ENCODE data around the gene CDC73. TPM values are rescaled to one million over a fixed set of nuclear protein-coding genes. Genes with fewer than 3 reads are reported as not detected.

CDC73 gene
- total RNA-seq, 4 donors from 2014 or later: 41.4 to 89.4 (median 51.5) TPM

- no peak overlapping the region for H3K27ac ChIP-seq
- peaks cover 0 to 6% (median 0%) of the 10 kb centered on the region in 4 donors for H3K9me3 ChIP-seq
- no peaks in the 10 kb centered on the region for H3K36me3 ChIP-seq
- WGBS, 2 donors: 77 to 87% methylated on average over 2 of the region's 2 CpGs
- no peaks in the 10 kb centered on the region for H3K27me3 ChIP-seq
- H3K4me3 ChIP-seq: no peak overlapping the region
- TF ChIP-seq POLR2A (IDR thresholded peaks at IDR 0.05) (no peak), EP300 (IDR thresholded peaks at IDR 0.05) (no peak)
- DNase-seq (ENCODE audit: low spot score in 2 of 2): no peak
- no peaks in the 10 kb centered on the region for H3K4me1 ChIP-seq
These were observed 179.9 kb downstream of the CDC73 start for GRCh38 chr1:193301746-193302145.

DNA sequence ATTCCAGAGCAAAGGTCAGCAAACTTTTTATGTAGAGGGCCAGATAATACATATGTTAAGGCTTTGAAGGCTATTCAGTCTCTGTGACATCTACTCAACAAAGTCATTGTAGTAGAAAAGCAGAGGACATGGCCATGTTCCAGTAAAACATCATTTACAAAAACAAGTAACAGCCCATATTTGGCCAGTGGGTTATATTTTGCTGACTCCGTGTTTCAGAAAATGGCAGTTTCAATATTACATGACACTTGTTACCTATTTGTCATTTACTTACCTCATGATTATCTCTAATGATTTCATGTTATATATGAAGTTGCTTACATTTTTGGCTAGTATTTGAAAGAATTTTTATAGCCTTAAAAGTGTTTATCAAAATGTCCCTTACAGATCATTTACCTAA lies 182.0 kb downstream of the CDC73 start:
- no peak overlapping the region for H3K27ac ChIP-seq
- H3K27me3 ChIP-seq: no peaks in the 10 kb centered on the region
- 80 to 91% methylated on average over 1 of the region's 1 CpG for WGBS, 2 donors
- DNase-seq (ENCODE audit: low spot score in 2 of 2): no peak
- H3K36me3 ChIP-seq: no peaks in the 10 kb centered on the region
- no peaks in the 10 kb centered on the region for H3K4me1 ChIP-seq
- TF ChIP-seq EP300 (IDR thresholded peaks at IDR 0.05) (no peak), POLR2A (IDR thresholded peaks at IDR 0.05) (no peak)
- TF ChIP-seq, protein P1, sequence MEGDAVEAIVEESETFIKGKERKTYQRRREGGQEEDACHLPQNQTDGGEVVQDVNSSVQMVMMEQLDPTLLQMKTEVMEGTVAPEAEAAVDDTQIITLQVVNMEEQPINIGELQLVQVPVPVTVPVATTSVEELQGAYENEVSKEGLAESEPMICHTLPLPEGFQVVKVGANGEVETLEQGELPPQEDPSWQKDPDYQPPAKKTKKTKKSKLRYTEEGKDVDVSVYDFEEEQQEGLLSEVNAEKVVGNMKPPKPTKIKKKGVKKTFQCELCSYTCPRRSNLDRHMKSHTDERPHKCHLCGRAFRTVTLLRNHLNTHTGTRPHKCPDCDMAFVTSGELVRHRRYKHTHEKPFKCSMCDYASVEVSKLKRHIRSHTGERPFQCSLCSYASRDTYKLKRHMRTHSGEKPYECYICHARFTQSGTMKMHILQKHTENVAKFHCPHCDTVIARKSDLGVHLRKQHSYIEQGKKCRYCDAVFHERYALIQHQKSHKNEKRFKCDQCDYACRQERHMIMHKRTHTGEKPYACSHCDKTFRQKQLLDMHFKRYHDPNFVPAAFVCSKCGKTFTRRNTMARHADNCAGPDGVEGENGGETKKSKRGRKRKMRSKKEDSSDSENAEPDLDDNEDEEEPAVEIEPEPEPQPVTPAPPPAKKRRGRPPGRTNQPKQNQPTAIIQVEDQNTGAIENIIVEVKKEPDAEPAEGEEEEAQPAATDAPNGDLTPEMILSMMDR (IDR thresholded peaks at IDR 0.05): no peak
- no peaks in the 10 kb centered on the region for H3K9me3 ChIP-seq
- no peak overlapping the region for H3K4me3 ChIP-seq

Small RNA genes within 50 kb of the gene (small RNA-seq; reads per million reads assigned to genes)
- not detected for gene MIR1278

Other genes starting within 250 kb of the CDC73 start
- gene UCHL5, start 62.7 kb upstream of the CDC73 start, total RNA-seq: 10 to 100 TPM; 22.2 to 50.0 (median 29.0) TPM
- 100 to 1,000 TPM in 2 of 4 donors, 10 to 100 TPM in 2; 67.5 to 108 (median 91.3) TPM for gene RO60, start 62.4 kb upstream of the CDC73 start, total RNA-seq
- 1 to 10 TPM; 3.9 to 8.3 (median 4.8) TPM for gene GLRX2, start 16.6 kb upstream of the CDC73 start, total RNA-seq
- gene B3GALT2, start 64.6 kb downstream of the CDC73 start, total RNA-seq: 10 to 100 TPM in 1 of 4 donors, 1 to 10 TPM in 3; 3.9 to 11.7 (median 6.3) TPM